GM12864 (cell line): ENCODE measurements around the gene RECK.

Source experiments
- DNase-seq: peaks from one replicate; pipeline ENCODE4 v3.0.0-alpha.2; 2011; ENCODE audit warnings: low read depth
- H3K4me3 ChIP-seq: 2 replicates; pipeline ENCODE4 v1.5.1; 2011; ENCODE audit warnings: mild to moderate bottlenecking, low read depth, low read length, control low read depth
- TF ChIP-seq, protein P1 (sequence below): IDR thresholded peaks from 2 replicates; pipeline ENCODE4 v1.5.1; 2011; ENCODE audit warnings: low read depth, mild to moderate bottlenecking, moderate library complexity, low read length, control low read depth, inconsistent platforms; ENCODE audit errors: missing control alignments

RECK gene

DNA sequence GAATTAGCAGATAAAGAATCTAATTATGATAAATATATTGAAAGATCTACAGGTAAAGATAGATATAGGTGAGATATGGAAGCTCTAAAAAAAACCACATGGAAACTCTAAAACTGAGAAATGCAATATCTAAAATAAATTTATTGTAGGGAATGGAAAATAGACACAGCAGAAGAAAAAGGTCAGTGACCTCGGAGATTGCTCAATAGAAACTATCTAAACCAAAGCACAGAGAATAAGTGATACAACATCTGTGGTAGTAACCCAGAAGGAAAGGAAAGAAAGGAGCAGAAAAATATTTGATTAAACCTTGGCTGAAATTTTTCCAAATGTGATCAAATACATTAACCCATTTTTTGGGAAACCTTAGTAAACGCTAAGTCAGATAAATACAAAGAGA, 56.7 kb downstream of the RECK start:
- DNase-seq = no peak
- H3K4me3 ChIP-seq = no peak overlapping the region
- TF ChIP-seq, protein P1, sequence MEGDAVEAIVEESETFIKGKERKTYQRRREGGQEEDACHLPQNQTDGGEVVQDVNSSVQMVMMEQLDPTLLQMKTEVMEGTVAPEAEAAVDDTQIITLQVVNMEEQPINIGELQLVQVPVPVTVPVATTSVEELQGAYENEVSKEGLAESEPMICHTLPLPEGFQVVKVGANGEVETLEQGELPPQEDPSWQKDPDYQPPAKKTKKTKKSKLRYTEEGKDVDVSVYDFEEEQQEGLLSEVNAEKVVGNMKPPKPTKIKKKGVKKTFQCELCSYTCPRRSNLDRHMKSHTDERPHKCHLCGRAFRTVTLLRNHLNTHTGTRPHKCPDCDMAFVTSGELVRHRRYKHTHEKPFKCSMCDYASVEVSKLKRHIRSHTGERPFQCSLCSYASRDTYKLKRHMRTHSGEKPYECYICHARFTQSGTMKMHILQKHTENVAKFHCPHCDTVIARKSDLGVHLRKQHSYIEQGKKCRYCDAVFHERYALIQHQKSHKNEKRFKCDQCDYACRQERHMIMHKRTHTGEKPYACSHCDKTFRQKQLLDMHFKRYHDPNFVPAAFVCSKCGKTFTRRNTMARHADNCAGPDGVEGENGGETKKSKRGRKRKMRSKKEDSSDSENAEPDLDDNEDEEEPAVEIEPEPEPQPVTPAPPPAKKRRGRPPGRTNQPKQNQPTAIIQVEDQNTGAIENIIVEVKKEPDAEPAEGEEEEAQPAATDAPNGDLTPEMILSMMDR = no peak

DNA sequence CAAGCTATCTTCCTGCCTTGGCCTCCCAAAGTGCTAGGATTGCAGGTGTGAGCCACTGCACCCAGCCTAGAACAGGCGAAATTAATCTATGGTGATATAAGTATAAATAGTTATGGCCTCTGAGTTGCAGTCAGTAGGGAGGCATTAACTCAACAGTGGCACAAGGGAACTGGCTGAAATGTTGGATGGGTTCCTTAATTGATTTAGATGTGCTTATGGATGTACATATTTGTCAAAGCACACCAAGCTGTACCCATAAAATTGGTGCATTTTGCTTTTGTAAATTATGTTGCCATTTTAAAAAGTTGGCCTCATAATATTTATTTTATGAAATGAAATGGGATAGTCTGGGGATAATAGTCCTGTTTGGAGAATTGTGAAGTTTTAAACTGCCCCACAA, 63.0 kb downstream of the RECK start:
- TF ChIP-seq, protein P1 = no peak
- DNase-seq = no peak
- no peak overlapping the region for H3K4me3 ChIP-seq

DNA sequence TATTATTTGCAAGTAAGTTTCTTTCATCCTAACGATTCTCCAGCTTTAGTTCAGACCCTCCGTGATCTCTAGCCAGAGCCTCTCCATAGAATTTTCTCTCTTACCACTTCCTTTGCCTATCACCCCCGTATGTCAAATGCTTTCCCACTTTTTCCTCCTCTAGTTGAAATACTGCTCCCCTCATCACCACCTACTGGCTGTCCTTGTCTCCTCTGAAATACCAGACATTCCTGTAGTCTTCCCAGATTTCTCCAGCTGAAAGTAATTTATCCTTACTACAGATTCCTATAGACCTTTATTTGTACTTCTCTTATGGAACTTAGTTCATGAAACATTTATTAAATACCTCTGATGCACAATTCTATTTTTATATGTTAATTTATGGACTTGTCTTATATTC, 63.8 kb downstream of the RECK start:
- no peak for DNase-seq
- no peak overlapping the region for H3K4me3 ChIP-seq
- TF ChIP-seq, protein P1 = no peak

GRCh38 chr9:36101916-36102741, 65.4 kb downstream of the RECK start:
- H3K4me3 ChIP-seq = no peak overlapping the region
- TF ChIP-seq, protein P1 = no peak
- DNase-seq = no peak

GRCh38 chr9:36102742-36103495, 66.2 kb downstream of the RECK start:
- DNase-seq = peak; percentile 73
- H3K4me3 ChIP-seq = no peak overlapping the region
- TF ChIP-seq, protein P1 = peak; percentile 85

- no peak overlapping the region for H3K4me3 ChIP-seq
- DNase-seq = no peak
- TF ChIP-seq, protein P1 = no peak
Observed at GRCh38 chr9:36109071-36109470, 72.4 kb downstream of the RECK start.
